Measurements from ENCODE around the gene COPB1. TPM values are rescaled to one million over a fixed set of nuclear protein-coding genes. Genes with fewer than 3 reads are reported as not detected.
A peak's percentile ranks its signal among the peaks of the same experiment; 100 is the strongest.

COPB1 gene
- total RNA-seq, 1 donor = 59.0 TPM

GRCh38 chr11:14519597-14519916 lies 19.9 kb upstream of the COPB1 start:
- DNase-seq (ENCODE audit: low read depth in 2 of 3, low spot score in 2 of 3) = peak in 1 of 3 donors; percentile 40

GRCh38 chr11:14518820-14519219 lies 19.2 kb upstream of the COPB1 start:
- DNase-seq (ENCODE audit: low read depth in 2 of 3, low spot score in 2 of 3) = no peak

GRCh38 chr11:14513800-14514199 lies 14.2 kb upstream of the COPB1 start:
- no peak for DNase-seq (ENCODE audit: low read depth in 2 of 3, low spot score in 2 of 3)

GRCh38 chr11:14506532-14506931 lies 6.9 kb upstream of the COPB1 start:
- DNase-seq (ENCODE audit: low read depth in 2 of 3, low spot score in 2 of 3) = no peak

GRCh38 chr11:14503023-14503422 lies 3.4 kb upstream of the COPB1 start:
- DNase-seq (ENCODE audit: low read depth in 2 of 3, low spot score in 2 of 3) = no peak

- DNase-seq (ENCODE audit: low read depth in 2 of 3, low spot score in 2 of 3) = no peak
These were observed 2.4 kb upstream of the COPB1 start for GRCh38 chr11:14502039-14502438.

- peak; percentile 31 to 59 (median 50) for DNase-seq (ENCODE audit: low read depth in 2 of 3, low spot score in 2 of 3)
These were observed 605 bp upstream of the COPB1 start for GRCh38 chr11:14500181-14500651.

- peak; percentile 5 to 61 (median 48) for DNase-seq (ENCODE audit: low read depth in 2 of 3, low spot score in 2 of 3)
These were observed 442 bp downstream of the COPB1 start for GRCh38 chr11:14499178-14499559.

GRCh38 chr11:14480716-14481115 lies 18.9 kb downstream of the COPB1 start:
- no peak for DNase-seq (ENCODE audit: low read depth in 2 of 3, low spot score in 2 of 3)

GRCh38 chr11:14471127-14471526 lies 28.5 kb downstream of the COPB1 start:
- no peak for DNase-seq (ENCODE audit: low read depth in 2 of 3, low spot score in 2 of 3)

GRCh38 chr11:14463623-14464022 lies 36.0 kb downstream of the COPB1 start:
- no peak for DNase-seq (ENCODE audit: low read depth in 2 of 3, low spot score in 2 of 3)

- no peak for DNase-seq (ENCODE audit: low read depth in 2 of 3, low spot score in 2 of 3)
These were observed 39.5 kb downstream of the COPB1 start for GRCh38 chr11:14460147-14460546.

- DNase-seq (ENCODE audit: low read depth in 2 of 3, low spot score in 2 of 3) = no peak
These were observed 41.2 kb downstream of the COPB1 start for GRCh38 chr11:14458377-14458776.

GRCh38 chr11:14455648-14456430 lies 43.8 kb downstream of the COPB1 start:
- no peak for DNase-seq (ENCODE audit: low read depth in 2 of 3, low spot score in 2 of 3)

GRCh38 chr11:14454861-14455632 lies 44.6 kb downstream of the COPB1 start:
- peak; percentile 6 to 54 (median 12) for DNase-seq (ENCODE audit: low read depth in 2 of 3, low spot score in 2 of 3)

- peak in 1 of 3 donors; percentile 55 for DNase-seq (ENCODE audit: low read depth in 2 of 3, low spot score in 2 of 3)
These were observed 47.8 kb downstream of the COPB1 start for GRCh38 chr11:14451825-14452224.

- DNase-seq (ENCODE audit: low read depth in 2 of 3, low spot score in 2 of 3) = no peak
These were observed 50.3 kb downstream of the COPB1 start for GRCh38 chr11:14449302-14449714.

- no peak for DNase-seq (ENCODE audit: low read depth in 2 of 3, low spot score in 2 of 3)
These were observed 51.4 kb downstream of the COPB1 start for GRCh38 chr11:14448240-14448639.

GRCh38 chr11:14446701-14447169 lies 52.9 kb downstream of the COPB1 start:
- no peak for DNase-seq (ENCODE audit: low read depth in 2 of 3, low spot score in 2 of 3)

GRCh38 chr11:14445542-14446530 lies 53.8 kb downstream of the COPB1 start:
- no peak for DNase-seq (ENCODE audit: low read depth in 2 of 3, low spot score in 2 of 3)

All from hematopoietic multipotent progenitor cell (in vitro differentiated cells).